Neuronal stem cell (in vitro differentiated cells): ENCODE results near the gene PATZ1.

Experiments
- DNase-seq: peaks from one replicate; pipeline ENCODE4 v3.0.0-alpha.2; 2013; ENCODE audit warnings: low spot score
- H2AFZ ChIP-seq: one replicate; pipeline ENCODE4 v1.6.1; 2013; ENCODE audit warnings: mild to moderate bottlenecking, low read length, inconsistent platforms
- H2AK5ac ChIP-seq: 2 replicates; pipeline ENCODE4 v1.6.1; 2013; ENCODE audit warnings: low read depth, mild to moderate bottlenecking, inconsistent platforms, low read length, moderate library complexity, mixed read lengths
- H2BK120ac ChIP-seq: 2 replicates; pipeline ENCODE4 v1.6.1; 2013; ENCODE audit warnings: low read depth, mild to moderate bottlenecking, inconsistent platforms, low read length, moderate library complexity, mixed read lengths
- H2BK12ac ChIP-seq: one replicate; pipeline ENCODE4 v1.6.1; 2013; ENCODE audit warnings: low read length, inconsistent platforms
- H2BK15ac ChIP-seq: 2 replicates; pipeline ENCODE4 v1.6.1; 2013; ENCODE audit warnings: mild to moderate bottlenecking, low read length, inconsistent platforms, mixed read lengths
- H2BK5ac ChIP-seq: one replicate; pipeline ENCODE4 v1.6.1; 2013; ENCODE audit warnings: inconsistent platforms, mild to moderate bottlenecking, low read length, moderate library complexity
- H3K14ac ChIP-seq: one replicate; pipeline ENCODE4 v1.6.1; 2013; ENCODE audit warnings: low read length, inconsistent platforms
- H3K18ac ChIP-seq: 2 replicates; pipeline ENCODE4 v1.6.1; 2013; ENCODE audit warnings: low read length, inconsistent platforms
- H3K23ac ChIP-seq: 2 replicates; pipeline ENCODE4 v1.6.1; 2013; ENCODE audit warnings: low read depth, mild to moderate bottlenecking, mixed read lengths, low read length, inconsistent platforms; ENCODE audit not compliant: poor library complexity
- H3K27ac ChIP-seq: replicated peaks from 3 replicates; pipeline ENCODE4 v1.5.1; 2013; ENCODE audit warnings: low read length, inconsistent platforms
- H3K27me3 ChIP-seq, 3 experiments: 2 replicates each; pipeline ENCODE4 v1.6.1; 2013; ENCODE audit warnings: low read length in 3 of 3, mild to moderate bottlenecking in 2 of 3, inconsistent platforms in 1 of 3, low read depth in 1 of 3, mixed read lengths in 1 of 3, moderate library complexity in 1 of 3; ENCODE audit not compliant: control insufficient read depth in 3 of 3, insufficient read depth in 3 of 3
- H3K36me3 ChIP-seq, 2 donors: replicated peaks in 1 of 2; 2 replicates each; pipeline ENCODE4 v1.6.1; 2013; ENCODE audit warnings: low read length in 2 of 2; ENCODE audit not compliant: control insufficient read depth in 2 of 2, insufficient read depth in 2 of 2
- H3K4ac ChIP-seq: 2 replicates; pipeline ENCODE4 v1.6.1; 2013; ENCODE audit warnings: inconsistent platforms, mild to moderate bottlenecking, low read length, moderate library complexity
- H3K4me1 ChIP-seq, 2 donors: 1 replicate in 1 of 2; 2 replicates in 1 of 2; pipeline ENCODE4 v1.6.1; 2013; ENCODE audit warnings: low read length in 2 of 2, low read depth in 1 of 2; ENCODE audit not compliant: control insufficient read depth in 2 of 2, insufficient read depth in 1 of 2
- H3K4me2 ChIP-seq: one replicate; pipeline ENCODE4 v1.6.1; 2013; ENCODE audit warnings: mild to moderate bottlenecking, low read length, inconsistent platforms; ENCODE audit not compliant: insufficient read depth, poor library complexity, severe bottlenecking
- H3K4me3 ChIP-seq, 2 donors: 2 replicates each; pipeline ENCODE4 v1.5.1; 2013; ENCODE audit warnings: low read length in 2 of 2, mild to moderate bottlenecking in 2 of 2, inconsistent platforms in 1 of 2, moderate library complexity in 1 of 2
- H3K79me1 ChIP-seq: one replicate; pipeline ENCODE4 v1.6.1; 2013; ENCODE audit warnings: low read depth, mild to moderate bottlenecking, inconsistent platforms, low read length, moderate library complexity
- H3K9ac ChIP-seq: one replicate; pipeline ENCODE4 v1.6.1; 2013; ENCODE audit warnings: mild to moderate bottlenecking, low read depth, low read length, inconsistent platforms; ENCODE audit not compliant: poor library complexity
- H3K9me3 ChIP-seq, 2 donors: replicated peaks in 1 of 2; 2 replicates each; pipeline versions ENCODE3 to v1.6.1; 2013; ENCODE audit warnings: low read length in 2 of 2, mild to moderate bottlenecking in 2 of 2, inconsistent platforms in 1 of 2, low read depth in 1 of 2, mixed read lengths in 1 of 2, moderate library complexity in 1 of 2; ENCODE audit not compliant: control insufficient read depth in 2 of 2, insufficient read depth in 1 of 2
- H4K8ac ChIP-seq: one replicate; pipeline ENCODE4 v1.6.1; 2013; ENCODE audit warnings: low read depth, mild to moderate bottlenecking, inconsistent platforms, low read length, moderate library complexity
- H4K91ac ChIP-seq: one replicate; pipeline ENCODE4 v1.6.1; 2013; ENCODE audit warnings: low read length, low read depth, mild to moderate bottlenecking, inconsistent platforms; ENCODE audit not compliant: poor library complexity
- WGBS, 2 donors: extraction: QIAGEN DNeasy Blood & Tissue Kit; methylation state at CpG; one replicate each; pipeline ENCODE4 v1.1.7; 2013; ENCODE audit warnings: missing lambda C conversion rate in 2 of 2, mixed read lengths in 1 of 2; ENCODE audit not compliant: insufficient read length in 2 of 2, insufficient replicate concordance in 1 of 2; ENCODE audit errors: extremely low coverage in 2 of 2; 5-methylcytosine and 5-hydroxymethylcytosine counted together

Gene PATZ1

GRCh38 chr22:31282748-31283468 is 63.2 kb downstream of the PATZ1 start:
- H2BK5ac ChIP-seq: no peak overlapping the region
- peaks cover 6 to 9% of the 10 kb centered on the region in 2 donors for H3K4me1 ChIP-seq
- H2BK120ac ChIP-seq: no peak overlapping the region
- no peak overlapping the region for H2AK5ac ChIP-seq
- H4K91ac ChIP-seq: no peak overlapping the region
- H3K9ac ChIP-seq: no peak overlapping the region
- H3K36me3 ChIP-seq: peaks cover 15 to 44% of the 10 kb centered on the region in 2 donors
- H3K4me3 ChIP-seq: no peak overlapping the region
- no peak overlapping the region for H3K18ac ChIP-seq
- H3K27me3 ChIP-seq: no peaks in the 10 kb centered on the region
- H3K4me2 ChIP-seq: no peak overlapping the region
- H3K4ac ChIP-seq: no peak overlapping the region
- no peak overlapping the region for H3K27ac ChIP-seq
- no peaks in the 10 kb centered on the region for H3K9me3 ChIP-seq
- H4K8ac ChIP-seq: no peak overlapping the region
- no peaks in the 10 kb centered on the region for H3K79me1 ChIP-seq
- no peak overlapping the region for H3K14ac ChIP-seq
- WGBS, 2 donors: no CpG with 5 or more reads among the region's 8 CpGs
- no peak overlapping the region for H2AFZ ChIP-seq
- H2BK12ac ChIP-seq: no peak overlapping the region
- DNase-seq: no peak
- no peak overlapping the region for H3K23ac ChIP-seq
- H2BK15ac ChIP-seq: no peak overlapping the region

- H3K27me3 ChIP-seq: no peaks in the 10 kb centered on the region
- no peak overlapping the region for H2BK5ac ChIP-seq
- peaks cover 6 to 9% of the 10 kb centered on the region in 2 donors for H3K4me1 ChIP-seq
- no peak overlapping the region for H3K4me3 ChIP-seq
- no peak overlapping the region for H4K91ac ChIP-seq
- H3K18ac ChIP-seq: no peak overlapping the region
- no peak overlapping the region for H2AFZ ChIP-seq
- H3K4ac ChIP-seq: no peak overlapping the region
- H3K27ac ChIP-seq: no peak overlapping the region
- H3K4me2 ChIP-seq: no peak overlapping the region
- H3K23ac ChIP-seq: no peak overlapping the region
- no peak for DNase-seq
- no peaks in the 10 kb centered on the region for H3K9me3 ChIP-seq
- WGBS, 2 donors: no CpG with 5 or more reads among the region's 4 CpGs
- no peak overlapping the region for H3K9ac ChIP-seq
- no peak overlapping the region for H2BK15ac ChIP-seq
- no peak overlapping the region for H2BK12ac ChIP-seq
- H4K8ac ChIP-seq: no peak overlapping the region
- no peak overlapping the region for H2BK120ac ChIP-seq
- no peak overlapping the region for H2AK5ac ChIP-seq
- no peaks in the 10 kb centered on the region for H3K79me1 ChIP-seq
- peaks cover 15 to 56% of the 10 kb centered on the region in 2 donors for H3K36me3 ChIP-seq
- no peak overlapping the region for H3K14ac ChIP-seq
Measured at GRCh38 chr22:31281733-31282132, 64.4 kb downstream of the PATZ1 start.

- no peak overlapping the region for H3K23ac ChIP-seq
- H3K9ac ChIP-seq: no peak overlapping the region
- H3K36me3 ChIP-seq: peaks cover 18 to 70% of the 10 kb centered on the region in 2 donors
- H3K14ac ChIP-seq: no peak overlapping the region
- no peak overlapping the region for H3K27ac ChIP-seq
- no peak overlapping the region for H2BK15ac ChIP-seq
- no peak overlapping the region for H3K18ac ChIP-seq
- H2BK120ac ChIP-seq: no peak overlapping the region
- H2AK5ac ChIP-seq: no peak overlapping the region
- H2BK12ac ChIP-seq: no peak overlapping the region
- H3K4me3 ChIP-seq: no peak overlapping the region
- H4K91ac ChIP-seq: no peak overlapping the region
- H2AFZ ChIP-seq: no peak overlapping the region
- no peak overlapping the region for H3K4me2 ChIP-seq
- no peak for DNase-seq
- no peaks in the 10 kb centered on the region for H3K9me3 ChIP-seq
- no peak overlapping the region for H2BK5ac ChIP-seq
- no peak overlapping the region for H3K4ac ChIP-seq
- peaks cover 6 to 8% of the 10 kb centered on the region in 2 donors for H3K4me1 ChIP-seq
- H4K8ac ChIP-seq: no peak overlapping the region
- H3K27me3 ChIP-seq: no peaks in the 10 kb centered on the region
- no peaks in the 10 kb centered on the region for H3K79me1 ChIP-seq
Measured at GRCh38 chr22:31279821-31280505, 66.2 kb downstream of the PATZ1 start.

GRCh38 chr22:31279327-31279669 is 66.8 kb downstream of the PATZ1 start:
- Histone ChIP-seq H3K4me2 (no peak overlapping the region), H4K8ac (no peak overlapping the region), H2BK12ac (no peak overlapping the region), H3K18ac (no peak overlapping the region), H3K4me1 (peaks cover 2 to 3% of the 10 kb centered on the region in 2 donors), H2AFZ (no peak overlapping the region), H2AK5ac (no peak overlapping the region), H3K27ac (no peak overlapping the region), H3K36me3 (peaks cover 22 to 75% of the 10 kb centered on the region in 2 donors), H3K9ac (no peak overlapping the region), H3K23ac (no peak overlapping the region), H2BK5ac (no peak overlapping the region), H3K79me1 (no peaks in the 10 kb centered on the region), H3K27me3 (no peaks in the 10 kb centered on the region), H3K9me3 (no peaks in the 10 kb centered on the region), H2BK120ac (no peak overlapping the region), H3K4me3 (no peak overlapping the region), H3K14ac (no peak overlapping the region), H3K4ac (no peak overlapping the region), H2BK15ac (no peak overlapping the region), H4K91ac (no peak overlapping the region)
- DNase-seq: no peak
